Mesendoderm (in vitro differentiated cells): ENCODE data around the gene THRA.

Source experiments
- DNase-seq: peaks from one replicate; pipeline ENCODE4 v3.0.0; 2013
- H2AK5ac ChIP-seq: 2 replicates; pipeline ENCODE4 v1.6.1; 2013; ENCODE audit warnings: low read length, inconsistent platforms
- H2BK120ac ChIP-seq: 2 replicates; pipeline ENCODE4 v1.6.1; 2013; ENCODE audit warnings: low read depth, mild to moderate bottlenecking, low read length, moderate library complexity, mixed read lengths
- H2BK15ac ChIP-seq: replicated peaks from 2 replicates; pipeline ENCODE4 v1.6.1; 2013; ENCODE audit warnings: low read depth, mild to moderate bottlenecking, moderate library complexity
- H2BK5ac ChIP-seq: 2 replicates; pipeline ENCODE4 v1.6.1; 2013; ENCODE audit warnings: low read length, inconsistent platforms
- H3K18ac ChIP-seq: 2 replicates; pipeline ENCODE4 v1.6.1; 2013; ENCODE audit warnings: mild to moderate bottlenecking, low read length, mixed read lengths
- H3K23ac ChIP-seq: one replicate; pipeline ENCODE4 v1.6.1; 2013; ENCODE audit warnings: low read length
- H3K27ac ChIP-seq: 2 replicates; pipeline ENCODE4 v1.5.1; 2013; ENCODE audit warnings: low read depth, mild to moderate bottlenecking, inconsistent platforms, low read length, moderate library complexity
- H3K27me3 ChIP-seq: 2 replicates; pipeline ENCODE4 v1.6.1; 2013; ENCODE audit warnings: low read length, control low read depth, mild to moderate bottlenecking, inconsistent platforms; ENCODE audit not compliant: insufficient read depth, poor library complexity
- H3K36me3 ChIP-seq: 2 replicates; pipeline ENCODE4 v1.6.1; 2013; ENCODE audit warnings: low read length, inconsistent platforms; ENCODE audit not compliant: control insufficient read depth, insufficient read depth
- H3K4ac ChIP-seq: one replicate; pipeline ENCODE4 v1.6.1; 2013; ENCODE audit warnings: low read depth, mild to moderate bottlenecking, low read length, moderate library complexity
- H3K4me1 ChIP-seq: 2 replicates; pipeline ENCODE4 v1.6.1; 2013; ENCODE audit warnings: low read depth, low read length, inconsistent platforms; ENCODE audit not compliant: control insufficient read depth
- H3K4me2 ChIP-seq: 2 replicates; pipeline ENCODE4 v1.6.1; 2013; ENCODE audit warnings: low read length
- H3K4me3 ChIP-seq: 2 replicates; pipeline ENCODE4 v1.5.1; 2013; ENCODE audit warnings: mild to moderate bottlenecking, low read length
- H3K56ac ChIP-seq: one replicate; pipeline ENCODE4 v1.6.1; 2013; ENCODE audit warnings: low read length
- H3K79me1 ChIP-seq: 2 replicates; pipeline ENCODE4 v1.6.1; 2013; ENCODE audit warnings: low read length, inconsistent platforms
- H3K79me2 ChIP-seq: 2 replicates; pipeline ENCODE4 v1.6.1; 2013; ENCODE audit warnings: mild to moderate bottlenecking, low read length; ENCODE audit not compliant: control insufficient read depth, insufficient read depth
- H3K9ac ChIP-seq: 2 replicates; pipeline ENCODE4 v1.6.1; 2013; ENCODE audit warnings: low read length, inconsistent platforms
- H4K5ac ChIP-seq: one replicate; pipeline ENCODE4 v1.6.1; 2013; ENCODE audit warnings: low read length
- H4K8ac ChIP-seq: one replicate; pipeline ENCODE4 v1.6.1; 2013; ENCODE audit warnings: low read depth, mild to moderate bottlenecking, control low read depth, low read length, moderate library complexity
- WGBS: extraction: QIAGEN DNeasy Blood & Tissue Kit; methylation state at CpG from one replicate; pipeline ENCODE4 v1.1.7; 2013; ENCODE audit warnings: low lambda C conversion rate, missing lambda C conversion rate; ENCODE audit not compliant: insufficient coverage; ENCODE audit errors: extremely low coverage; 5-methylcytosine and 5-hydroxymethylcytosine counted together

THRA gene

GRCh38 chr17:40065769-40066510 lies 3.2 kb downstream of the THRA start:
- Histone ChIP-seq H2BK15ac (no peak overlapping the region), H3K79me1 (no peaks in the 10 kb centered on the region), H2AK5ac (no peak overlapping the region), H3K36me3 (no peaks in the 10 kb centered on the region), H3K4ac (no peak overlapping the region), H4K8ac (no peak overlapping the region), H3K23ac (no peak overlapping the region), H3K27ac (no peak overlapping the region), H3K4me3 (no peak overlapping the region), H2BK120ac (no peak overlapping the region), H3K18ac (no peak overlapping the region), H3K4me2 (no peak overlapping the region), H2BK5ac (no peak overlapping the region), H3K4me1 (peaks cover 12% of the 10 kb centered on the region), H3K79me2 (no peaks in the 10 kb centered on the region), H3K27me3 (no peaks in the 10 kb centered on the region), H3K9ac (no peak overlapping the region), H4K5ac (no peak overlapping the region), H3K56ac (no peak overlapping the region)
- no peak for DNase-seq
- no CpG with 5 or more reads among the region's 11 CpGs for WGBS

GRCh38 chr17:40067710-40068109 lies 4.9 kb downstream of the THRA start:
- DNase-seq = no peak
- no peak overlapping the region for H3K56ac ChIP-seq
- no peak overlapping the region for H4K8ac ChIP-seq
- no peak overlapping the region for H4K5ac ChIP-seq
- no peaks in the 10 kb centered on the region for H3K79me2 ChIP-seq
- no peak overlapping the region for H3K27ac ChIP-seq
- no peak overlapping the region for H2BK120ac ChIP-seq
- H2AK5ac ChIP-seq = no peak overlapping the region
- no peak overlapping the region for H3K4me3 ChIP-seq
- no peaks in the 10 kb centered on the region for H3K36me3 ChIP-seq
- no CpG with 5 or more reads among the region's 7 CpGs for WGBS
- H3K18ac ChIP-seq = no peak overlapping the region
- H3K4me2 ChIP-seq = no peak overlapping the region
- H2BK5ac ChIP-seq = no peak overlapping the region
- H3K27me3 ChIP-seq = no peaks in the 10 kb centered on the region
- H3K79me1 ChIP-seq = no peaks in the 10 kb centered on the region
- no peak overlapping the region for H3K4ac ChIP-seq
- no peak overlapping the region for H3K23ac ChIP-seq
- no peak overlapping the region for H2BK15ac ChIP-seq
- no peak overlapping the region for H3K9ac ChIP-seq
- H3K4me1 ChIP-seq = peaks cover 10% of the 10 kb centered on the region

- Histone ChIP-seq H3K18ac (no peak overlapping the region), H3K9ac (no peak overlapping the region), H2BK120ac (no peak overlapping the region), H2AK5ac (no peak overlapping the region), H3K79me2 (no peaks in the 10 kb centered on the region), H3K56ac (no peak overlapping the region), H4K5ac (no peak overlapping the region), H3K4me3 (no peak overlapping the region), H3K27me3 (no peaks in the 10 kb centered on the region), H3K36me3 (no peaks in the 10 kb centered on the region), H3K23ac (no peak overlapping the region), H2BK15ac (no peak overlapping the region), H3K79me1 (no peaks in the 10 kb centered on the region), H4K8ac (no peak overlapping the region), H2BK5ac (no peak overlapping the region), H3K4me1 (peaks cover 10% of the 10 kb centered on the region), H3K4ac (no peak overlapping the region), H3K27ac (no peak overlapping the region), H3K4me2 (no peak overlapping the region)
- WGBS = no CpG with 5 or more reads among the region's 4 CpGs
- no peak for DNase-seq
These were observed 5.4 kb downstream of the THRA start for GRCh38 chr17:40068129-40068581.

DNA sequence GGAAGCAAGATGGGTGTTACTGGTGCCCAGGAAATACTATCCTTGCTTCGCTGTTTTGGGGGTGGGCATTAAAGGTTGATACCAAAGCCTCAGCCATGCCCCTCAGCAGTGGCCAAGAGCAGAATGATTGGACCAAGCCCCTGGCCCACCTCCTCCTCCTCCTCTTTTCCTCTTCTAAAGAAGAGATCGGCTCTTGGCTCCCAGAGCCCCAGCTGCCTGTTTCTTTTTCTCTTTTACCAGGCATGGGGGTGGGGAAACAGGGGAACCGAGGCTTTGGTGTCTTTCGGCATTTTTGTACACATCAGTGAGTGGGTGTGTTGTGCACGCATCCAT lies 5.8 kb downstream of the THRA start:
- Histone ChIP-seq H2AK5ac (no peak overlapping the region), H3K36me3 (no peaks in the 10 kb centered on the region), H3K9ac (peak overlapping the region; percentile 13), H3K79me2 (no peaks in the 10 kb centered on the region), H3K4ac (no peak overlapping the region), H3K4me1 (peaks cover 10% of the 10 kb centered on the region), H3K79me1 (no peaks in the 10 kb centered on the region), H4K8ac (no peak overlapping the region), H2BK15ac (no peak overlapping the region), H3K56ac (peak overlapping the region; percentile 56), H3K27me3 (no peaks in the 10 kb centered on the region), H2BK120ac (no peak overlapping the region), H3K4me3 (no peak overlapping the region), H3K23ac (no peak overlapping the region), H3K4me2 (peak overlapping the region; percentile 2), H3K27ac (no peak overlapping the region), H4K5ac (no peak overlapping the region), H2BK5ac (no peak overlapping the region), H3K18ac (no peak overlapping the region)
- no CpG with 5 or more reads among the region's 5 CpGs for WGBS
- DNase-seq = no peak

- WGBS = no CpG with 5 or more reads among the region's 14 CpGs
- Histone ChIP-seq H3K18ac (no peak overlapping the region), H2BK120ac (no peak overlapping the region), H3K56ac (peak overlapping the region; percentile 56), H4K5ac (no peak overlapping the region), H3K27me3 (no peaks in the 10 kb centered on the region), H3K4me2 (peak overlapping the region; percentile 2), H3K79me1 (no peaks in the 10 kb centered on the region), H2AK5ac (peak overlapping the region; percentile 66), H3K4me3 (no peak overlapping the region), H3K23ac (no peak overlapping the region), H3K4ac (no peak overlapping the region), H3K36me3 (no peaks in the 10 kb centered on the region), H3K9ac (peak overlapping the region; percentile 13), H3K79me2 (no peaks in the 10 kb centered on the region), H3K4me1 (peaks cover 10% of the 10 kb centered on the region), H2BK5ac (no peak overlapping the region), H4K8ac (no peak overlapping the region), H3K27ac (no peak overlapping the region), H2BK15ac (no peak overlapping the region)
- peak; percentile 47 for DNase-seq
These were observed 6.4 kb downstream of the THRA start for GRCh38 chr17:40068917-40069750.
